HG03045 (cell line): ENCODE measurements around the gene TMEM175.
"Not testable (repeated sequence)": the region's sequence is repeated elsewhere in the genome, so short reads cannot be mapped to it uniquely, and the experiment has no call there.

Experiments
- ATAC-seq: cut with Tn5 transposase; IDR thresholded peaks from one replicate; pipeline ENCODE4 v1.9.1; 2021; ENCODE audit warnings: mild to moderate bottlenecking, moderate library complexity; ENCODE audit not compliant: unreplicated experiment

The TMEM175 gene

DNA sequence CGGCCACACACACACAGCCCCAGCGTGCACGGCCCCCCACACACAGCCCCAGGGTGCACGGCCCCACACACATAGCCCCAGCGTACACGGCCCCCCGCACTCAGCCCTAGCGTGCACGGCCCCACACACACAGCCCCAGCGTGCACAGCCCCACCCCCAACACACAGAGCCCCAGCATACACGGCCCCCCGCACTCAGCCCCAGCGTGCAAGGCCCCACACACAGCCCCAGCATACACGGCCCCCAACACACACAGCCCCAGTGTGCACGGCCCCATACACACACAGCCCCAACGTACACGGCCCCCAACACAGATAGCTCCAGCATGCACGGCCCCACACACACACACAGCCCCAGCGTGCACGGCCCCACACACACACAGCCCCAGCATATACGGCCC is 17.7 kb upstream of the TMEM175 start:
- no peak for ATAC-seq

DNA sequence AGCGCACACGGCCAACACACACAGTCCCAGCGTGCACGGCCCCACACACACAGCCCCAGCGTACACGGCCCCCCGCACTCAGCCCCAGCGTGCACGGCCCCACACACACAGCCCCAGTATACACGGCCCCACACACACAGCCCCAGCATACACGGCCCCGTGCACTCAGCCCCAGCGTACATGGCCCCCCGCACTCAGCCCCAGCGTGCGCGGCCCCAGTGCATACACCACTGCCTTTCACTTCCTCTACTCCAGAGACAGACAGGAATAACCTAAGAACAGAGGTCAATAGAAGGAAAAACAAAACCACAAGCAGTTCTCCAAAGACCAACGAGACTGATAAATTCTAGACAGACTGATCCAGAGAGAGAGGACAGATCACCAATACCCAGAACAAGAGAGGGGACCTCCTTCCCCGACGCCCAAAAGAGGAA is 17.2 kb upstream of the TMEM175 start:
- no peak for ATAC-seq

- no peak for ATAC-seq
Observed at GRCh38 chr4:915595-915994, 16.7 kb upstream of the TMEM175 start.

- no peak for ATAC-seq
Observed at GRCh38 chr4:917466-917865, 14.8 kb upstream of the TMEM175 start.

DNA sequence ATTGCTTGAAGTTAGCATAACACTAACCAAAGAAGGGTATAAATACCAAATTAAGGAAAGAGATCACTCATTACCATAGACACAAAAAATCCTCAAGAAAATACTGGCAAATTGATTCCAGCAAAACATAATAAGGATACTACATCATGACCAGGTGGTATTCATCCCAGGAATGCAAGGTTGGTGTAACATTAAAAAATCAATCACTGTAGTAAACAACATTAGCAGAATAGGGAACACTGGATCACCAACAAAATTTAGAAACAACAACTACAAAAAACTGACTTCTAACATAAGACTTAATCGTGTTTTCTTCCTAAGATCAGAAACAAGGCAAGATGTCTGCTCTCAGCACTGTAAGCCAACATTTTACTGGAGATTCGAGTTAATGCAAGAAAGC is 14.3 kb upstream of the TMEM175 start:
- no peak for ATAC-seq

DNA sequence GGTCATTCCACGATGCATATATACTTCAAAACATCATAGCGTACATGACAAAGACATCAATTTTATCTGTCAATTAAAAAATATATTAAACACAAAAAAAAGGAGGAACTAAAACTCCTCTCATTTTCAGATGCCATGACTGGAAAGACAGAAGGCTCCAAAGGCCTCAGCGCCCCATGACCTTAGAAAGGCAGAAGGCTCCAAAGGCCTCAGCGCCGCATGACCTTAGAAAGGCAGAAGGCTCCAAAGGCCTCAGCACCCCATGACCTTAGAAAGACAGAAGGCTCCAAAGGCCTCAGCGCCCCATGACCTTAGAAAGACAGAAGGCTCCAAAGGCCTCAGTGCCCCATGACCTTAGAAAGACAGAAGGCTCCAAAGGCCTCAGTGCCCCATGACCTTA is 13.7 kb upstream of the TMEM175 start:
- not testable (repeated sequence) for ATAC-seq

DNA sequence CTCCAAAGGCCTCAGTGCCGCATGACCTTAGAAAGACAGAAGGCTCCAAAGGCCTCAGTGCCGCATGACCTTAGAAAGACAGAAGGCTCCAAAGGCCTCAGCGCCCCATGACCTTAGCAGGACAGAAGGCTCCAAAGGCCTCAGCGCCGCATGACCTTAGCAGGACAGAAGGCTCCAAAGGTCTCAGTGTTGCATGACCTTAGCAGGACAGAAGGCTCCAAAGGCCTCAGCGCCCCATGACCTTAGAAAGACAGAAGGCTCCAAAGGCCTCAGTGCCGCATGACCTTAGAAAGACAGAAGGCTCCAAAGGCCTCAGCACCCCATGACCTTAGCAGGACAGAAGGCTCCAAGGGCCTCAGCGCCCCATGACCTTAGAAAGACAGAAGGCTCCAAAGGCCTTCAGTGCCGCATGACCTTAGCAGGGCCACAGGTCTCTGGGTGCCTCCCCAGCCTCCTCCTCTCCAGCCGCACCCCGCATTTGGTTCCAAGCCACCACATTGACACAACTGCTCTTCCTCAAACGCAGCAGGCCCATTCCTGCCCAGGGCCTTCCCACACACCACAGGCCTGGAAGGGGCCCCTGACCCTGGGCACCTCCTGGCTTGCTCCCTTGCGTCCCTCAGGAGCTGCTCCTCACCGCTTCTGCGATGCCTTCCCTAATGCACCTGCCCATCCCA is 13.1 kb upstream of the TMEM175 start:
- ATAC-seq, result not testable (repeated sequence)

GRCh38 chr4:921830-922331 is 10.4 kb upstream of the TMEM175 start:
- ATAC-seq, result no peak

DNA sequence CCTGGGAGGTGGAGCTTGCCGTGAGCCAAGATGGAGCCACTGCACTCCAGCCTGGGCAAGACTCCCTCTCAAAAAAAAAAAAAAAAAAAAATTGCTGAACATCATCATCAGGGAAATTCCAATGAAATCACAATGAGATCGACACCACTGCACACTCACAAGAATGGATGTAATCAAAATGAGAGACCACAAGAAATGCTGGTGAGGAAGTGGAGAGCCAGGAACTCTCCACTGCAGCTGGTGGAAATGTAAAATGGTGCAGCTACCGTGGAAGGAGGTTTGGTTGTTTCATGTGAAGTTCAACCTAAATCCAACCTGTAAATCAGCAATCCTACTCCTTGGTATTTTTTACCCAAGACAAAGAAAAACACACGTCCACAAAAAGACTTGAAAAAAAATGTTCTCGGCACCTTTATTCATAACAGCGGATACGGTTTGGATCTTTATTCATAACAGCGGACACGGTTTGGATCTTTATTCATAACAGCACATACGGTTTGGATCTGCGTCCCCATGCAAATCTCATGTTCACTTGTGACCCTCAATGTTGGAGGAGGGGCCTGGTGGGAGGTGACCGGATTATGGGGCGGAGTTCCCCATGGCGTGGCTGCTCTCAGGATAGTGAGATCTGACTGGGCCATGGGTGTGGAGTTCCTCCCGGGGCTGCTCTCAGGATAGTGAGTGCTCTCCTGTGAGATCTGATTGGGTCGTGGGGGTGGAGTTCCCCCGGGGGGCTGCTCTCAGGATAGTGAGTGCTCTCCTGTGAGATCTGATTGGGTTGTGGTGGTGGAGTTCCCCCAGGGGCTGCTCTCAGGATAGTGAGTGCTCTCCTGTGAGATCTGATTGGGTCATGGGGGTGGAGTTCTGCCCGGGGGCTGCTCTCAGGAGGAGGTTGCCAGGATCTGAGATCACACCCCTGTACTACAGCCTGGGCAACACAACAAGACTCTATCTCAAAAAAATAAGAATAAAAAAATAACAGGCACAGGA is 7.9 kb upstream of the TMEM175 start:
- peak; percentile 33 for ATAC-seq

- ATAC-seq, result no peak
Observed at GRCh38 chr4:925171-925570, 7.1 kb upstream of the TMEM175 start.

- ATAC-seq, result no peak
Observed at GRCh38 chr4:925771-926500, 6.3 kb upstream of the TMEM175 start.

DNA sequence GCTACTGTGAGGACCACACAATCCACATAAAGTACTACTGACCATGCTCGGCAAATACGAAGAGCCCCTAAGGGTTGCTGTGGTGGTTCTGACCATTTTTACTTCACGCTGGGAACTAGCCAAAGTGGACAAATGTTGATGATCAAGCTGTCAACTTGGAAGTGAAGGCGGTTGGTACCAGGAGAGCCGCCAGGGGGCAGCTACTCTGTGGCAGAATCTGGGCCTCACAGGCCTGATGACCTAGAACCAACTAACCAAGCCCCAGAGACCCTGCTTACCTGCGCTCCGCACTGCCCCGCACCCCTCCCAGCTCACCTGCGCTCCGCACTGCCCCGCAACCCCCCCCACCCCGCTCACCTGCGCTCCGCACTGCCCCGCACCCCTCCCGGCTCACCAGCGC is 5.7 kb upstream of the TMEM175 start:
- ATAC-seq, result no peak

GRCh38 chr4:927566-927965 is 4.7 kb upstream of the TMEM175 start:
- ATAC-seq, result not testable (repeated sequence)

DNA sequence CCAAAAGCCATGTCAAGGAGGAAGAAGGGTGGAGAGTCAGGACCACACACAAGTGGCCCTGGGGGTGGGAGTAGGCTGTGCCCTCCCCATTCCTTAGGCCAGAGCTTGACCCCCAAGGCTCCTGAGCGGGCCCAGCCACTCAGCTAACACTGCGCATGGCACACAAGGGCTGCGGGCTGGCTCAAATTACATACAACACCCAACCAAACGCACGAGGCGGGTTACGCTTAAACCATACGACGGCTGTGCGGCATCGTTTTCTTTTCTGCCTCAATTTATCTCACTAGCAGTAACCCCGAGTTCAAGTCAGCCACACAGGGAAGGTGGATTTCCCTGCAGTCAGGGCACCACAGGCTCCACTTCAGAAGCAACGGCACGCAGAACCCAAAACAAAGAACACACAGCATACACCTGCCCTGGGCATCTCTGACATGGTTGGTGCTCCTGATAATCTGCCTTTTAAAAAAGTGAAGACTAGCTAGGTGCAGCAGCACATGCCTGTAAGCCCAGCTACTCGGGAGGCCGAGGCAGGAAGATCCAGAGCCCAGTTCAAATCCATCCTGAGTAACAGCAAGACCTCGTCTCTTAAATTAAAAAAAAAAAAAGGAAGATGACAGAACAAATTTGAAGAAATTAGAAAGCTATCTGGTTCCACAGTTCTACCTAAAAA is 3.0 kb upstream of the TMEM175 start:
- no peak for ATAC-seq

DNA sequence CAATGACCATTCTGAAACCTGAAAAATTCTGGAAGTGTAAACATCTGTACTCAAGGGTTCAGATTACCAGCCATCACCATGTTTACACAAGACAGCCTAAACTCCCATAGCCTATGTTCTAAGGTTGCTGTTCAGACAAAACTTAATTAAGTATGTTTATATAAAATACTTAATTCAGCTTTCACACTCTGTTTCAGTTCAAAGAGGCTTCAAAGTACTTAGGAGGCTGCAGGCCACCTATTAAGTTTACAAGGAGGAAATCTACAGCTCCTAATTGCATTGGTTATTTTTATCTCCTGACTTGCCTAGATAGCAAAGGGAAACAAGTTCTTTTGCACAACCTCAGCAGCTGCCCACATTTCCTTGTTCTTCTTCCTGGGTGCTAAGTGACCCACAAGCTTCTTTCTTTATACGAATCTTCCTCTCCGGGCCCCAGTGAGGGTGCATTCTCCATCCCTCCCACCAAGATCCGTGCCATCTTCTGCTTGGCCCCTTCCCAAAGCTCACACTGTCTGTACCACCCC is 2.2 kb upstream of the TMEM175 start:
- ATAC-seq, result no peak

DNA sequence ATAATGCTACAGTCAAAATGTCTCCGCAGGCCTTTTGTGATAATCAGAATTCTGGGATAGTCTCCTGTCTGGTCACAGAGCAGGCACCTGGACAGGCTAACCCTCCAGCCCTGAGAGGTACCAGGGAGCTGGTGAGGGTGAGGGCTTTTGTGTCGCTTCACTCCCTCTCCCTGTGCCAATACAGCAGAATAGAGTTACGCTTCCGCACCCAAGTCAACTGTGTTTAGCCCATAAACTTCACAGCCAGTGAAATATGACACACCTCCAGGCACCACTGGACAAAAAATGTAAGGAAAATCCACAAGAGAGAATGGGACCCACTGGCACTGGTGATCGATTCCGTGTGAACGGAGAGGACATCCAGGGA is 1.4 kb upstream of the TMEM175 start:
- ATAC-seq, result no peak

GRCh38 chr4:931194-931959 is 883 bp upstream of the TMEM175 start:
- ATAC-seq, result peak; percentile 12

DNA sequence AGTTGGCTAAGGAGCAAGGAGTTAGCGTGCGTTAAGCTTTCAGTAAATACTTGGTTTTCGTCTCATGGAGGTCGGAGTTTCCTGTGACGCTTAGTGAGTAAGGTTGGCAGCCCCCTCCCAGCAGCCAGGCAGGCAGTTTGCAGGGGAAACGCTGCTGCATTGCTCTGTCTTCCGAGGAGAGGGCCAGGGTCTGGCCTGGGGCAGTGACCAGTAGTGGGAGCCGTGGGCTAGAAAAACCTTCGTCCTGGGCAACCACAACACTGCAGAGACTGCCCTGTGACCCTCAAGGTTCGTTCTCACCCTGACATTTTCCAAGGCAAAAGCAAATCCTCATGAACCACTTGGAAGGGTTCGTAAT is 432 bp downstream of the TMEM175 start:
- no peak for ATAC-seq

GRCh38 chr4:939508-939907 is 7.2 kb downstream of the TMEM175 start:
- not testable (repeated sequence) for ATAC-seq
